ENCODE measurements around the gene DSP.

DNA sequence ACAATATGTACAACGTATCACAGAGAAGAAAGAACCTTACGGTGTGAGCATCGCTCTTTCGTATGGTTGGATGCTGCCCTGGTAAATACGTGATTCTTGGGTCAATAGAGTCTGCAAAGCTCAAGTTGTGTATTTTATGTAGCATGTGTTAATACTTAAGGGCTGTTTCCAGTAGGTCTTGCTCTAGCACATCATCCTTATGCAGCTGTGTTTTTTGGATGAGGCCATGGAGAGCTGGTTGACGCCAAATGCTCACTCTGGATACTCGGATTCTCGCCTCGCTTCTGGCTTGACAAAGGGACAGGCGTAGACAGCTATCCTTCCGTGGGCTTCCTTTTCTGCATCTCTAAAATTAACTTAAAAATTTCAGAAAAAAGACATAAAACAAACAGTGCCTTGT is 87.4 kb downstream of the DSP start:
- TF ChIP-seq, protein P1, sequence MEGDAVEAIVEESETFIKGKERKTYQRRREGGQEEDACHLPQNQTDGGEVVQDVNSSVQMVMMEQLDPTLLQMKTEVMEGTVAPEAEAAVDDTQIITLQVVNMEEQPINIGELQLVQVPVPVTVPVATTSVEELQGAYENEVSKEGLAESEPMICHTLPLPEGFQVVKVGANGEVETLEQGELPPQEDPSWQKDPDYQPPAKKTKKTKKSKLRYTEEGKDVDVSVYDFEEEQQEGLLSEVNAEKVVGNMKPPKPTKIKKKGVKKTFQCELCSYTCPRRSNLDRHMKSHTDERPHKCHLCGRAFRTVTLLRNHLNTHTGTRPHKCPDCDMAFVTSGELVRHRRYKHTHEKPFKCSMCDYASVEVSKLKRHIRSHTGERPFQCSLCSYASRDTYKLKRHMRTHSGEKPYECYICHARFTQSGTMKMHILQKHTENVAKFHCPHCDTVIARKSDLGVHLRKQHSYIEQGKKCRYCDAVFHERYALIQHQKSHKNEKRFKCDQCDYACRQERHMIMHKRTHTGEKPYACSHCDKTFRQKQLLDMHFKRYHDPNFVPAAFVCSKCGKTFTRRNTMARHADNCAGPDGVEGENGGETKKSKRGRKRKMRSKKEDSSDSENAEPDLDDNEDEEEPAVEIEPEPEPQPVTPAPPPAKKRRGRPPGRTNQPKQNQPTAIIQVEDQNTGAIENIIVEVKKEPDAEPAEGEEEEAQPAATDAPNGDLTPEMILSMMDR (IDR thresholded peaks at IDR 0.05; ENCODE audit: low read depth, low read length): no peak
- no peak for TF ChIP-seq EZH2phosphoT487 (IDR thresholded peaks at IDR 0.05; ENCODE audit: low read depth)

Measured in OCI-LY3 (cell line).